Inferior parietal cortex (tissue), 1 donor: ENCODE measurements around the gene POP4.

ENCODE experiments used
- DNase-seq: peaks from one replicate; pipeline ENCODE4 v3.0.0-alpha.2; 2016; ENCODE audit errors: extremely low spot score

The POP4 gene

DNA sequence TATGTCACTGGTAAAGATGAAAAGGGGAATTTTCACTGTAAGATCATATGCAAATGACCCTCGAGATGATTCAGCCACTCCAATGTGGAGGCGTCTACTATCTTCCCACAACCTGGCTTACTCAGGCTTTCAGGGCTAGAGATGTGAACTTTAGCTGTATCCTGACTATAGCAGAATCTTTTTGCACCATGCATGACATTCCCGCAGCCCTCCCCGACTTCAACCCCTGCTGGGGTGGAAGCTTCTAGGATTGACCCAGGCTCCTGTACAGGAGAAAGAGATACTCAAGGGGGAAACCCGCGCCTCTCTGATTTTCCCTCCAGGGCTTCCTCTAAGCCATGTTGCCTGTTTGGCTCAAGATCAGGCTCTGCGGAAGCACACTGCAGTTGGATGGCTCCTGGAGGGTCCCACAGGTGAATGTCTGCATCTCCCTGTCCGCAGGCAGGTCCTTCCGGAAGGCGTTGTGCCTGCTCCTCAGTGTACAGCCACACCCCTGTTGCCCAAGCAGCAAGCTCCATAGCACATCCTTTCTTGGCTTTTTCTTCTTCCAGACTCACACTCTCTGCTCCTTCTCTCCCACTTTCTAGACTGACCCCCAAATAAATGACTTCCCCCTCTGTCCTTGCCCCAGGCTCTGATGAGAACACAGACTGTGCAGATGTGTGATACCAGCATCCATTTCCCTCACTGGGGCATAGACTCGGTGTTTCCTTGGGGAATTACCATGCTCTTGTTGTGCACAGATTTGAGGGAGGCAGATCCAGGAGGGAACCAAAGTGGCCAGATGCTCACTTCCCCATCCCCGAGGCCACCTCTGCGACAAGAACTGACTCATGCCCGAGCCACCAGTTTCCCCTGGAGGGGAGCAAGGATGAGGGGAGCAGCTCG lies 29.1 kb upstream of the POP4 start:
- no peak for DNase-seq

GRCh38 chr19:29577649-29577963 lies 28.5 kb upstream of the POP4 start:
- DNase-seq, result no peak

GRCh38 chr19:29578349-29578748 lies 27.7 kb upstream of the POP4 start:
- DNase-seq, result no peak

DNA sequence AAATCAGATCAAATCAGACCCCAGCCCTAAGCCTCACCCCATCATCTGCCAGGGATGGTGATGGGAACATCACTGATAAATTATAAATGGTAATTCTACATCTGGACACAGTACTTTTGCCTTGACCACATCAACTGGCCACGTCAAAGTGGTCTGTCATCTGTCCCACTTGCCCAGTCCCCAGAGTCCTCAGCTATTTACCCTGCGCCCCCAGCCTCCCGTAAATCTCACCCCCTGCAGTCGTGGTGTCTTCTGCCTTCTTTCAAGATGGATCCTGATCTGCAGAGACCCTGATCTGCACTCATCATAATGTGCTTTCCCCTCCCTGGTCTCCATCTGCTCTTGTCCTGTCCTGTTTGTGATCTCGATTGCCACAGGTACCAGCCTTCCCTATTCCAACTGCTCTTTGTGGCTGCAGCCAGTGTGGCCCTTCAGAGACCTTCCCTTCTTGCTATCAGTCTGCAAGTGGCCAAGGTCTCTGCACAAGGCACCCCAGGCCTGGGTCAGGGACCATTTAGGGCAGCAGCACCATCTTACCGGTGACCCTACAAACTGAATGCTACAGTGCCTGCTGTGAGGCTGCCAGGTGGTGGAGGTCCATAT lies 26.7 kb upstream of the POP4 start:
- no peak for DNase-seq

DNA sequence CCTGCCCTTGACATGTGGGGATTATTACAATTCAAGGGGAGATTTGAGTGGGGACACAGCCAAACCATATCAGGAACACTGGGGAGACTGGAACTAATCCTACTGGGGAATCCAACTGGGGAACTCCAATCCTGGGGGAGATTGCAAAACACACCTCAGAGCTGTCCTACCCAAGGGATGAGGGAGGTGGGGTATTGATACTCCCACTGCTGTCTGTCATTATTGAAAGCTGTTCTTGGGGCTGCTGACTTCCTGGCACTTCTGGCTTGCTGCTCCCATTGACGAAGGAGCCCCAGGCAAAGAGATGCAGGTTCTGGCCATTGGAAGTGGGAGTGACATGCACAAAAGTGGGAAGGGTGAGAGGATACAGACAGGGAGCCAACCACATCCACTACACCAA lies 24.7 kb upstream of the POP4 start:
- DNase-seq, result no peak

DNA sequence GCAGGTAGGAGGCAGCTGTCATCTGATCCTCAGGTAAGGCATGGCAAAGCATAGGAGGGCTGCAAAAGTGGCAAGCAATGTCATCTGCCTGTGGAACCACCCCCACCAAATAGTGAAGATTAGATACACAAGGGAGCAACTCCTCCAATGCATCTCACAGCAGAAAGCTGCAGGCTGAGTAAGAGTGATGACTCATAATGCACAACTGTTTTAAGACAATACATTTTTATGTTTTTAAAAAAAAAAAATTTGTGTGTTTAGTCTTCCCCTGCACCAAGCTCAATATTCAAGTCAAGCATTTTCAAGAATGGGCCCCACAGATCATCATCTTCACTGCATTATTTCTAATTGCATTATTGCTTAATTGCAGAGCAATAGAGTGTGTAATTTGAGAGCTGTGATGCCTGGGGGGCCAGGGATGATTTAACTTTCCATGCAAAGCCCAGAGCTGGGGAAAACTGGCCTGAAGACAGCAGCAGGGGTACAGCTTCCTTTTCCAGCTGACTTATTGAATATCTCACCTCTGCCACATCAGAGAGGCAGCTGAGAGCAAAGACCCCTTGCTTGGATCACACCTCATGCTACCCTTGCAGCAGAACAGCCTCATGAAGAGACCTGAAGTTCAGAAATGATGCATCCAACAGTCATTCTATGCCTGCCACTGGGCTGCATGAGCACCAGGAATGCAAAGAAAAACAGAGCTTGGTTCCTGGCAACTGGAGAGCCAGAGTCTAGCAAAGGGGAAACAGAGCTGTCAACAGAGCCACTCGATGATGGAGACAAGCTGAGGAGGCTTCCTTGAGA lies 22.7 kb upstream of the POP4 start:
- DNase-seq, result no peak

GRCh38 chr19:29586401-29586800 lies 19.7 kb upstream of the POP4 start:
- DNase-seq, result no peak

GRCh38 chr19:29587059-29587458 lies 19.0 kb upstream of the POP4 start:
- DNase-seq, result no peak

DNA sequence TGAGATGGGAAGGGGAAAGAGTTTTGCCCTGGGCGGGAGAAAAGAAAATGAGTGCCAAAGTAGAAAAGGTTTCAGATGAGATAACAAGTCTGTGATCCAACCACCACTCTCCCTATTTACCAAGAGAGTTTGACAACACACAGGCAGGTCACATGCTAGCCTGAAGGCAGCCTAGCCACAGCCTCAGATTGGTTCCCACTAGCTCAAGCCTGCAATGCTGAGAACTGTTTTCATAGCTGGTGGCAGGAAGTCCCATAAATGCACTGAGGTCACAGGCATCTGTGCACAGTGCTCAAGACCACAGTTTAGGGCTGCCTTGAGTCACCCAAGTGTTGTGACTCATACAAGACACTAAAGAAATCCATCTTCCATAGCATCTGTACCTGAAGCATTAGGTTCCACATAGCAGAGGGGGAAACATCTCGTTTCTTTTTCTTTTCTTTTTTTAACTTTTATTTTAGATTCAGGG lies 18.5 kb upstream of the POP4 start:
- no peak for DNase-seq

DNA sequence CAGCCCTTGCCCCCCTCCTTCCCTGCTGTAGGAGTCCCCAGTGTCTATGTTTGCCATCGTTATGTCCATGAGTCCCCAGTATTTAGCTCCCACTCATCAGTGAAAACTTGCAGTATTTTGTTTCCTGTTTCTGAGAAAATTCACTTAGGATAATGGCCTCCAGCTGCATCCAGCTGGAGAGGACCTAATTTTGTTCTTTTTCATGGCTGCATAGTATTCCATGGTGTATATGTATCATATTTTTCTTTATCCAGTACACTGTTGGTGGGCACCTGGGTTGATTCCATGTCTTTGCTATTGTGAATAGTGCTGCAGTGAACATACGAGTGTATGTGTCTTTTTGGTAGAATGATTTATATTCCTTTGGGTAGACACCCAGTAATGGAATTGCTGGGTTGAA lies 18.0 kb upstream of the POP4 start:
- no peak for DNase-seq

DNA sequence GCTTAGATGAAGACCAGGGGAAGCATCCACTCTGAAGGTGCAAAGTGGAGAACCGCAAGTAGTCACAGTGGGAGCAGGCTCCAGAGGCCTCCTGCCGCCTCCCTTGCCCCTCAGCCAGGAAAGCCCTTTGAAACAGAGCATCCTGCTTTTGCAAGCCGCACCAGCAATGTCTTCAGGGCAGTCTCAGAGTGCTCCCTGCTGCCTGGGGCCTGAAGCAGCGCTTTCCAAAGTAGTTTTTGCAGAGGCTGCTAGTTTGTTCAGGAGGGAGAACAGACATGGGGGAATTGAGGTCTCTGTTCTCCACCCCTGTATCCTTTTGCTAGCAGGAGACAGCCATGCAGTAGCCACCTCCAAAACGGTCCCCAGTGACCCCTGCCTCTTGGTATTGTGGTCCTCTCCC lies 15.8 kb upstream of the POP4 start:
- no peak for DNase-seq

DNA sequence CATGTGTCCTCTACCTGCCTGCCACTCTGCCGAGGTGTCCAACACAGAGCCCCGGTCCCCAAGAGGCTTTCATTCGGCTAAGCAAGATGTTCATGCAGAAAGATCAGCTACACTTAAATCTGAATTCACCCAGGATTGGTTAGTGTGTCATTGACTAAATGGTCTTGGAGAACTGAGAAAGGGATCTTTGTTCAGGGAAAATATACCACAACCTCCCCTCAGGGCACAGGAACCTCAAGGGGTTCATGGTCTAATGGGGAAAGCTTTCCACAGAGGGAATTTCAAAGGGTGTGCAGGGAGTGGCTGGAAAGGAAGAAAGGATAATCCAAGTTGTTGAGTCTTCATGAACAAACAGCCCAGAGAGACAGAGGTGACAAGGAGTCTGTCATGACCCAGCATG lies 14.4 kb upstream of the POP4 start:
- DNase-seq, result no peak

GRCh38 chr19:29593869-29594268 lies 12.2 kb upstream of the POP4 start:
- no peak for DNase-seq

DNA sequence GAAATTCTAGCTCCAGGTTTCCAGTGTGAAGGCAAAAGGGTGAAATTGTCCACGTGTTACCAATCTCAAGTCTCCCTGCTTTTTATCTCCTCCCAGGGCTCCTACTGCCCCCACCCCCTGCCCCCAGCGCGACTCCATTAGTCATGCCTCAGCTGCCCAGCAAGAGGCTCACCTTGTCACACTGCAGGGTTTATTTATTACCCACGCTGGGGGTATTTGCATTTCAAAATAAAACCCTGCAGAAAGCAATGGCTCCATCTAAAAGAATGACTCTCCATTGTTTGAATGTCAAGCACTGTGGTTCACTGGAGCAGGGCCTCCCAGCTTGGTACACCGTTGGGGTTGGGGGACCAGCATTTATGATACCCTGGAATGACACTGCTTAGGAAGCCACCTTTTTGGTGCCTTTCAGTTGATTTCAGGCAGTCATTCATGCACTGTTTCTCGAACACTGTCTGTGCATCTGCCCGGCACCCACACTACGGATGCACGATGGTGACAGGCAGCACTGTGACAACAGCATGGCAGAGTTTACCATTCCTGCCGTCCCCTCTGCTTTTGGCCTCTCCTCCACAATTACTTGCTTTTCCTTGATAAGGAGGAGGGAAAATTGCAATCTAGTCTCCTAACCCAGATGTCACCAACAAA lies 9.9 kb upstream of the POP4 start:
- no peak for DNase-seq

- DNase-seq, result peak; percentile 50
These were observed 9.1 kb upstream of the POP4 start for GRCh38 chr19:29596885-29597525.

DNA sequence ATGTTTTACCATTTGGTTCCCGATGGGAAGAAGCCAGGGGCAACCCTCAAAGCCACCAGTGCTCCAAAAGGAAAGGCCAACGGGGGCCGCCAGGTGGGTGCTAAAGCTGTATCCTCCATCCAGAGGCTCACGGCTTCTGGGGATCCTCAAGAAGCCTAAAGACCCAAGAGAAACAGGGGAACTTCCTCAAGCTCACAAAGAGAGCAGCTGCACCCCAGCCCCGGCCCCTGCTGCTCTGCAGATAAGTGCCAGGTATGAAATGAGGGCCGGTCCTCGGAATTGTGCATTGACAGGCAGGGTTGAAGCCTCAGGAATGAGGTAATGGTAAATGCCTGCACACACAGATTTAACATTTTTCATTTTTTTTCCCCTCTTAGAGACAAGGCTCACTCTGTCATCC lies 8.0 kb upstream of the POP4 start:
- DNase-seq, result no peak

DNA sequence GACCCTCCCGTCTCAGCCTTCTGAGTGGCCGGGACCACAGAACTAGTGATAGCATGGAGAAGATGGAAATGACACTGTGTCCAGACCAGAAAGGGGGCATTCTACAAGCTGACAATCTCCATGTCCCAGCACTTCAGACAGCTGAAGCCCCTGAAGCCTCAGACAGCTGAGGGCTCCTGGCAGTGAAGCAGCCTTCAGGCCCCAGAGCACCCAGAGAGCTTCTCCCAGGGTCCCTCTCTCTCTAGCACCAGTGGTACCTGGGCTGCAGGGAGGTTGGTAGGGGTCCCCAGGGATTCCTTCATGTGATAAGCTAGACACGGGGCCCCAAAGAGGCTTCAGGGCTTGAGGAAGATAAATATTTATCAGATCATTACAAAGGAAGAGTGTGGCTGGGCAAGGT lies 7.6 kb upstream of the POP4 start:
- no peak for DNase-seq

GRCh38 chr19:29603308-29603707 lies 2.8 kb upstream of the POP4 start:
- DNase-seq, result no peak

DNA sequence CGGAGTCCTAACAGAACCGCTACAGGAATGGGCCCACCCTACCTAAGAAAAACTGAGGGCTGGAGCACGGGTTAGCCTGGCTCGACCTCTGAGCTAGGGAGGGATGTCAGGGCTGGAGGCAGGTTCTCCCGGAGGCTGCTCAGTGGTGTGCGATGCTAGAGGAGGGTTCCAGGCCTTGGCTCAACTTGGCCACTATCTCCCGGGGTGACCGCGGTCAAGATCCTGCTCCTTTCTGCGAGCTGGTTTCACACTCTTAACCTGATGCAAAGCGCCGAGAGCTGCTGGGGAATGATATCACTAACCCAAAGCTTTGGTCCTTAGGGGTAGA lies 301 bp downstream of the POP4 start:
- no peak for DNase-seq

- DNase-seq, result no peak
These were observed 3.6 kb downstream of the POP4 start for GRCh38 chr19:29609636-29610035.

- DNase-seq, result no peak
These were observed 4.1 kb downstream of the POP4 start for GRCh38 chr19:29610213-29610573.
